ENCODE results near the gene TCHP. TPM values are rescaled to one million over a fixed set of nuclear protein-coding genes. Genes with fewer than 3 reads are reported as not detected.

The TCHP gene
- total and polyA plus RNA-seq, 12 donors: 8.3 to 21.1 (median 10.6) TPM

GRCh38 chr12:109892165-109892715, 7.8 kb upstream of the TCHP start:
- Histone ChIP-seq H3K9me3 (replicated peaks in 1 of 3) (no peaks in the 10 kb centered on the region), H3K4me3 (no peak overlapping the region), H3K27ac (no peak overlapping the region), H3K27me3 (no peaks in the 10 kb centered on the region), H3K4me1 (replicated peaks in 1 of 2) (peaks cover 0 to 6% of the 10 kb centered on the region in 2 donors), H3K36me3 (replicated peaks in 1 of 2) (no peaks in the 10 kb centered on the region)
- DNase-seq: no peak
- intact Hi-C loops (cut with DNase I): no loop called here
- WGBS, 4 donors: 90 to 100% (median 98%) methylated on average over 1 of the region's 1 CpG
- TF ChIP-seq POLR2A (IDR thresholded peaks at IDR 0.05): no peak
- no peak for TF ChIP-seq CTCF (IDR thresholded peaks at IDR 0.05)

GRCh38 chr12:109892748-109893147, 7.3 kb upstream of the TCHP start:
- TF ChIP-seq POLR2A (IDR thresholded peaks at IDR 0.05) (no peak), CTCF (IDR thresholded peaks at IDR 0.05) (no peak)
- H3K27ac ChIP-seq: no peak overlapping the region
- no peaks in the 10 kb centered on the region for H3K9me3 ChIP-seq (replicated peaks in 1 of 3)
- peaks cover 0 to 6% of the 10 kb centered on the region in 2 donors for H3K4me1 ChIP-seq (replicated peaks in 1 of 2)
- H3K36me3 ChIP-seq (replicated peaks in 1 of 2): no peaks in the 10 kb centered on the region
- intact Hi-C loops (cut with DNase I): no loop called here
- no peak for DNase-seq
- 64 to 77% (median 71%) methylated on average over 3 to 4 of the region's 4 CpGs for WGBS, 4 donors
- no peak overlapping the region for H3K4me3 ChIP-seq
- H3K27me3 ChIP-seq: no peaks in the 10 kb centered on the region

- intact Hi-C loops (cut with DNase I): no loop called here
- DNase-seq: no peak
- Histone ChIP-seq H3K27me3 (no peaks in the 10 kb centered on the region), H3K4me1 (replicated peaks in 1 of 2) (peaks cover 0 to 4% of the 10 kb centered on the region in 2 donors), H3K36me3 (replicated peaks in 1 of 2) (no peaks in the 10 kb centered on the region), H3K27ac (no peak overlapping the region), H3K9me3 (replicated peaks in 1 of 3) (no peaks in the 10 kb centered on the region), H3K4me3 (no peak overlapping the region)
- 75 to 80% (median 78%) methylated on average over 7 of the region's 7 CpGs for WGBS, 4 donors
- TF ChIP-seq POLR2A (IDR thresholded peaks at IDR 0.05) (no peak), CTCF (IDR thresholded peaks at IDR 0.05) (no peak)
Measured at GRCh38 chr12:109893261-109893995, 6.6 kb upstream of the TCHP start.

- H3K27me3 ChIP-seq: no peaks in the 10 kb centered on the region
- no peak for DNase-seq
- H3K4me1 ChIP-seq (replicated peaks in 1 of 2): peaks cover 5 to 6% of the 10 kb centered on the region in 2 donors
- no peaks in the 10 kb centered on the region for H3K9me3 ChIP-seq (replicated peaks in 1 of 3)
- H3K4me3 ChIP-seq: no peak overlapping the region
- intact Hi-C loops (cut with DNase I): no loop called here
- H3K36me3 ChIP-seq (replicated peaks in 1 of 2): no peaks in the 10 kb centered on the region
- no peak for TF ChIP-seq CTCF (IDR thresholded peaks at IDR 0.05)
- WGBS, 4 donors: 54 to 66% (median 61%) methylated on average over 4 of the region's 4 CpGs
- no peak overlapping the region for H3K27ac ChIP-seq
Measured at GRCh38 chr12:109894939-109895338, 5.1 kb upstream of the TCHP start.
